ENCODE results near the gene BGN.

BGN gene

DNA sequence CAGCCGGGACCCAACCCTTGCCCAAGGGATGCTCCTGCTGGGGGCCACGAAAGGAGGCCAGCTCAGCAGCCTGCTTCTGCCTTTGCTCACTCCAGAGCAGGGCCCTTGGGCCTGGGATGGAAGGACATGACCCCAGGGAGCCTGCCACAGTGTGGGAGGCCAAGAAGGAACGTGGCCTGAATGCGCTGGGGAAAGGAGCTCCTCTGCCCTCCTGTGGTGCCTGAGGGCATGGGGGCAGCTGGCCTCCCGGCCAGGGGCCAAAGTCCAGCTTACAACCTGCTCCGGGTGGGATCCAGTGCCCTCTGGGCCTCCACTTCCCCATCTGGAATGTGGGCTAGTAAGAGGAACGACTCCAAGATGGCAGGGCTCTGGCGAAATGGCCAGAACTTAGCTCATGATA is 20.7 kb downstream of the BGN start:
- DNase-seq (ENCODE audit: low read depth, low spot score): no peak
- WGBS (ENCODE audit: insufficient coverage, insufficient read length): no CpG with 5 or more reads among the region's 8 CpGs
- Histone ChIP-seq H3K27me3 (ENCODE audit: control insufficient read depth, insufficient read depth, low read length) (peaks cover 23% of the 10 kb centered on the region; the same call in 1 of the 2 replicates), H3K27ac (ENCODE audit: low read length) (no peak overlapping the region), H3K9me3 (ENCODE audit: control insufficient read depth, insufficient read depth, low read length) (no peaks in the 10 kb centered on the region), H3K36me3 (ENCODE audit: control insufficient read depth, insufficient read depth, low read length) (no peaks in the 10 kb centered on the region), H3K4me3 (ENCODE audit: low read length) (no peak overlapping the region), H3K4me1 (ENCODE audit: control insufficient read depth, insufficient read depth, low read length) (no peaks in the 10 kb centered on the region)

GRCh38 chrX:153516073-153516472 is 21.3 kb downstream of the BGN start:
- Histone ChIP-seq H3K36me3 (ENCODE audit: control insufficient read depth, insufficient read depth, low read length) (no peaks in the 10 kb centered on the region), H3K4me1 (ENCODE audit: control insufficient read depth, insufficient read depth, low read length) (no peaks in the 10 kb centered on the region), H3K27ac (ENCODE audit: low read length) (no peak overlapping the region), H3K4me3 (ENCODE audit: low read length) (no peak overlapping the region), H3K9me3 (ENCODE audit: control insufficient read depth, insufficient read depth, low read length) (no peaks in the 10 kb centered on the region), H3K27me3 (ENCODE audit: control insufficient read depth, insufficient read depth, low read length) (peaks cover 24% of the 10 kb centered on the region; the same call in 1 of the 2 replicates)
- no CpG with 5 or more reads among the region's 9 CpGs for WGBS (ENCODE audit: insufficient coverage, insufficient read length)
- no peak for DNase-seq (ENCODE audit: low read depth, low spot score)

- peak within 1 kb of the TSS; percentile 56; the same call in 1 of the 2 replicates for H3K4me3 ChIP-seq (ENCODE audit: low read length)
- H3K4me1 ChIP-seq (ENCODE audit: control insufficient read depth, insufficient read depth, low read length): no peaks in the 10 kb centered on the region
- H3K27me3 ChIP-seq (ENCODE audit: control insufficient read depth, insufficient read depth, low read length): peaks cover 24% of the 10 kb centered on the region; the same call in 1 of the 2 replicates
- no peaks in the 10 kb centered on the region for H3K9me3 ChIP-seq (ENCODE audit: control insufficient read depth, insufficient read depth, low read length)
- no peaks in the 10 kb centered on the region for H3K36me3 ChIP-seq (ENCODE audit: control insufficient read depth, insufficient read depth, low read length)
- DNase-seq (ENCODE audit: low read depth, low spot score): no peak
- WGBS (ENCODE audit: insufficient coverage, insufficient read length): no CpG with 5 or more reads among the region's 50 CpGs
- no peak within 1 kb of the TSS for H3K27ac ChIP-seq (ENCODE audit: low read length)
These were observed 22.6 kb downstream of the BGN start, which contains the start of gene ATP2B3 for GRCh38 chrX:153517423-153517822. Gene ATP2B3 (plus strand): TSS chrX:153517642. CDS start chrX:153536248, 18,606 bp downstream.

DNA sequence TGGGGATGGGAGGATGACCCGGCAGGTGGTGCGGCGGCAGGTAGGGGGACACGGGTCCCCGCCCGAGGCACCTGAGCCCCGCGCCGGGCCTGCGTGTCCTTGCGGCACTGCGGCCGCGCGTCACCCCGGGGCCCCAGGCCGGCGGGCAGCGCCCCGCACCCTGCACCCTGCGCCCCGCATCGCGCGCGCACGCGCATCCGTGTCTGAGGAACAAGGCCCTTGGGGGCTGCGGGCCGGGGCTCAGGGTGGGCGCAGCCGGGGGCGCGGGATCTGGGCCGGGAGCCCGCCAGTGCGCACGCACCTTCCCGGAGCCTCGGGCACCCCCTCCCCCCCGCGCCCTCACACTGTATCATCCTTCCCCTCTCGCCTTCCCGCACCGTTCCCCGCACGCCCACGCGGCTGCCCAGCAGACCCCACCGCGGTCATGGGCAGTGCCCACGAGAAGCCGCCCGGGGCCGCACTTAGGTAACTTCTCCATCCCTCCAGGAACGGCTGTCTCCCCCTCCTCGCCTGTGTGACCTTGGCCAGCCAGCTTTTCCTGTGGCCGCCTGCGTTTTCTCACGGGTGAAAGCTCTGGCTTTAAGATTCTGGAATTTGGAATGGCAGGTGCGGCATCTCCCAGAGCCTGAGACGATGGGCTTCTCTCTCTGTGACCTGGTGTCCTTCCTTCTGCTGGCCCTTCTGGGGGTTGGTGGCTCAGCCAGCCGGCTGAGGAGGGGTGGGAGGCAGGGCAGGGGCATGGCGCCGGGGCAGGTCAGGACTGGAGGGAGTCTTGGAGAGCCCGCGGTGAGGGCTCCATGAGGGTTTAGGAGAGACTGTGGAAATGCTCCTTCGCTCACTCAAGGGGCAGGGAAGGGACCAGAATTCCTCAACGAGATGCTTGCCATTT is 23.4 kb downstream of the BGN start:
- H3K4me3 ChIP-seq (ENCODE audit: low read length): peak overlapping the region; percentile 56; the same call in 1 of the 2 replicates
- H3K27ac ChIP-seq (ENCODE audit: low read length): no peak overlapping the region
- no peak for DNase-seq (ENCODE audit: low read depth, low spot score)
- H3K27me3 ChIP-seq (ENCODE audit: control insufficient read depth, insufficient read depth, low read length): peaks cover 24% of the 10 kb centered on the region; the same call in 1 of the 2 replicates
- H3K9me3 ChIP-seq (ENCODE audit: control insufficient read depth, insufficient read depth, low read length): no peaks in the 10 kb centered on the region
- no peaks in the 10 kb centered on the region for H3K36me3 ChIP-seq (ENCODE audit: control insufficient read depth, insufficient read depth, low read length)
- H3K4me1 ChIP-seq (ENCODE audit: control insufficient read depth, insufficient read depth, low read length): no peaks in the 10 kb centered on the region
- WGBS (ENCODE audit: insufficient coverage, insufficient read length): no CpG with 5 or more reads among the region's 70 CpGs

DNA sequence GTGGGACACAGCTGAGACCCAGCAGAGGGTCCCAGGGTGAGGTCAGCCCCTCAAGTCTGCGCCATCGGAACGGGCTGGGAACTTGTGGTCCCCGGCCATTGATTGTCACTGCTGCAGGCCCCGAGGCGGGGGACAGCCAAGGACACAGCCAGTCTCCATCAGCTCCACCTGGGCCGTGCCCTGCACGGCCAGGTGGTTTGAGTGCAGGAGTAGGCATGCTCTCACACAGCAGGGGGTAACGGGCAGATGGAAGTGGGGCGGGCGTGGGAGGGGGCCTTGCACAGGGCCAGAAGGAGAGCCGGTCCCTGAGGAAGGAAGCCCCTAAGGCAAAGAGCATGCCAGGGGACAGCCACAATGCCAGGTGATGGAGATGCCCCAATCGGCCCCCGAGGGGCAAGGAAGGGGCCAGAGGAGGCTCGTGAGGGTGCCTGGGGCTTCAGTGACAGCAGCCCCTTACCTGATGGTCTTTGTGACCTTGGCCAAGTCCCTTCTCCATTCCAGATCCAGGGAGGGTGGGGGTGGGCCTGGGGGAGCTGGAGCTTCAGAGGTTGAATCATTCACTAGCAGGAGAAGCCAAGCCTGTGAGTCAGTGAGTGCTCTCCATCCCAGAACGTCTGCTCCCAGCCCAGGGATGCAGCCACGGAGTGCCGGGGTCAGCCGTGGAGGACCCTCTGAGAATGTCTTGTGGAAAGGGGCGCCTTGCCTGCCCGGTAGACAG is 24.9 kb downstream of the BGN start:
- H3K4me3 ChIP-seq (ENCODE audit: low read length): no peak overlapping the region
- no CpG with 5 or more reads among the region's 21 CpGs for WGBS (ENCODE audit: insufficient coverage, insufficient read length)
- no peak overlapping the region for H3K27ac ChIP-seq (ENCODE audit: low read length)
- DNase-seq (ENCODE audit: low read depth, low spot score): no peak
- H3K27me3 ChIP-seq (ENCODE audit: control insufficient read depth, insufficient read depth, low read length): peaks cover 24% of the 10 kb centered on the region; the same call in 1 of the 2 replicates
- no peaks in the 10 kb centered on the region for H3K4me1 ChIP-seq (ENCODE audit: control insufficient read depth, insufficient read depth, low read length)
- no peaks in the 10 kb centered on the region for H3K9me3 ChIP-seq (ENCODE audit: control insufficient read depth, insufficient read depth, low read length)
- no peaks in the 10 kb centered on the region for H3K36me3 ChIP-seq (ENCODE audit: control insufficient read depth, insufficient read depth, low read length)

DNA sequence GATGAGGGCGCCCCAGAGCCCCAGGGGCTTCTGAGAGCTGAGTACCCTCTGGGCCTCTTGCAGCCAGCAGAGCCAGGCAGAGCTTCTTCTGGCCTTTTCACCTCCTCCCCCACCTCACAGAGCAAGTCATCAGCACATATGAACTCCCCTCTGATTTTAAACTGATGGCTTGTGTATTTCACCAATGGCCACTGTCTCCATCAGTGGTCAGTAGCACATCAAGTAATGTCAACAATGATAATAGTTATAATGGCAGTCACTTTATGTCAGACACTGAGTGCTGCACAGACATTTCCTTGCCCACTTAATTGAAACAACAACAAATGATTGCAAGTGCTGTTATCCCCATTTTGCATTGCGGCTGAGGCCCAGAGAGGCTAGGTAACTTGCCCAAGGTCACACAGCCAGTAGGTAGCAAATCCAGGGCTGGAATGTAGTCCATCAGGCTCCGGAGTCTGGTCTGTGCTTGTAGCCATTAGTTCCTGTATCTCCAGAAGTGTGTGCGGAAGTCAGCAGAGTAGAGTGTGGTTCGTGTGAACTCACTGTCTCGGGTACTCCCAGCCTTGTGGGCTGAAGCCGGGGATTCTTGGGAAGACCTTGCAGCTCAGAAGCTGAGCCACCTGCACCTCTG is 25.6 kb downstream of the BGN start:
- no peaks in the 10 kb centered on the region for H3K4me1 ChIP-seq (ENCODE audit: control insufficient read depth, insufficient read depth, low read length)
- peaks cover 24% of the 10 kb centered on the region; the same call in 1 of the 2 replicates for H3K27me3 ChIP-seq (ENCODE audit: control insufficient read depth, insufficient read depth, low read length)
- H3K36me3 ChIP-seq (ENCODE audit: control insufficient read depth, insufficient read depth, low read length): no peaks in the 10 kb centered on the region
- H3K9me3 ChIP-seq (ENCODE audit: control insufficient read depth, insufficient read depth, low read length): no peaks in the 10 kb centered on the region
- H3K27ac ChIP-seq (ENCODE audit: low read length): no peak overlapping the region
- no peak overlapping the region for H3K4me3 ChIP-seq (ENCODE audit: low read length)
- DNase-seq (ENCODE audit: low read depth, low spot score): no peak
- no CpG with 5 or more reads among the region's 7 CpGs for WGBS (ENCODE audit: insufficient coverage, insufficient read length)

DNA sequence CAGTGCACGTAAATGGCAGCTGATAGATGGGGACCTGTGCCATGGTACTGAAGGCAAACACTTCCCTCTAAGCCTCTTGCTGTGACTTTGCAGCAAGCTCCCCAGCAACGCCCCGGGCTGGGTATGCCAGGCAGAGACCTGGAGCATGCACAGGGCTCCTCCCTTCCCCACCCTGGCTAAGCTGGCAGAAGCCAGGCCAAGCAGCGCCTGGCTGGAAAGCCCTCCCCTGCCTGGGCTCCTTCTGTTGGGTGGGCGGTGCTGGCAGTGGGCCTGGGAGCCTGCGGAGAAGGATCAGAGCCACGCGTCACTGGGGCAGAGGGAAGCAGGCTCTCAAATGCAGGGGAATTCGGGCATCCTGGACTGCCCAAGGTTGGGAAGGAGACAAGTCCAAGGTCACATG is 26.3 kb downstream of the BGN start:
- H3K27ac ChIP-seq (ENCODE audit: low read length): no peak overlapping the region
- no peak for DNase-seq (ENCODE audit: low read depth, low spot score)
- no peaks in the 10 kb centered on the region for H3K9me3 ChIP-seq (ENCODE audit: control insufficient read depth, insufficient read depth, low read length)
- no peak overlapping the region for H3K4me3 ChIP-seq (ENCODE audit: low read length)
- no peaks in the 10 kb centered on the region for H3K4me1 ChIP-seq (ENCODE audit: control insufficient read depth, insufficient read depth, low read length)
- H3K27me3 ChIP-seq (ENCODE audit: control insufficient read depth, insufficient read depth, low read length): peaks cover 23% of the 10 kb centered on the region; the same call in 1 of the 2 replicates
- no peaks in the 10 kb centered on the region for H3K36me3 ChIP-seq (ENCODE audit: control insufficient read depth, insufficient read depth, low read length)
- WGBS (ENCODE audit: insufficient coverage, insufficient read length): no CpG with 5 or more reads among the region's 9 CpGs

GRCh38 chrX:153522259-153522658 is 27.5 kb downstream of the BGN start:
- Histone ChIP-seq H3K4me1 (ENCODE audit: control insufficient read depth, insufficient read depth, low read length) (no peaks in the 10 kb centered on the region), H3K27me3 (ENCODE audit: control insufficient read depth, insufficient read depth, low read length) (peaks cover 12% of the 10 kb centered on the region; the same call in 1 of the 2 replicates), H3K36me3 (ENCODE audit: control insufficient read depth, insufficient read depth, low read length) (no peaks in the 10 kb centered on the region), H3K9me3 (ENCODE audit: control insufficient read depth, insufficient read depth, low read length) (no peaks in the 10 kb centered on the region), H3K4me3 (ENCODE audit: low read length) (no peak overlapping the region), H3K27ac (ENCODE audit: low read length) (no peak overlapping the region)
- DNase-seq (ENCODE audit: low read depth, low spot score): no peak
- WGBS (ENCODE audit: insufficient coverage, insufficient read length): no CpG with 5 or more reads among the region's 12 CpGs

DNA sequence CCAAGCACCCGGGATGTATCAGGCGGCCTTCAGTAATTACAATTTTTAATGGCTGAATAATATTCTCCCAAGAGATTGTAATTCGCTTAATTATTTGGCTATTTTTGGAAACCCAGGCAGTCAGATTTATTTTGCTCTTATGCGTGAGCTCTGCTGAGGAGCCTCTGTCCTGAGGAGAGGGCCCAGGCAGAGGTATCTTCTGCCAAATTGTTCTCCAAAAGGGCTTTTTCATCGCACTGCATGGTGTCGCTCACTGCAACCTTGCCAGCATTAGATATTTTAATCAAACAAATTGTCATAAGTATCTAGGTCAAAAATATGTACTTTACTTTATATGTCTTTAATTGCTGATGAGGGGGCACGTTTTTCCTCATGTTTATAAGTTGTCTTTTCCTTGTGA is 28.5 kb downstream of the BGN start:
- WGBS (ENCODE audit: insufficient coverage, insufficient read length): no CpG with 5 or more reads among the region's 7 CpGs
- peaks cover 10% of the 10 kb centered on the region; the same call in 1 of the 2 replicates for H3K27me3 ChIP-seq (ENCODE audit: control insufficient read depth, insufficient read depth, low read length)
- no peak for DNase-seq (ENCODE audit: low read depth, low spot score)
- H3K4me3 ChIP-seq (ENCODE audit: low read length): no peak overlapping the region
- H3K9me3 ChIP-seq (ENCODE audit: control insufficient read depth, insufficient read depth, low read length): no peaks in the 10 kb centered on the region
- H3K4me1 ChIP-seq (ENCODE audit: control insufficient read depth, insufficient read depth, low read length): no peaks in the 10 kb centered on the region
- no peaks in the 10 kb centered on the region for H3K36me3 ChIP-seq (ENCODE audit: control insufficient read depth, insufficient read depth, low read length)
- H3K27ac ChIP-seq (ENCODE audit: low read length): no peak overlapping the region

DNA sequence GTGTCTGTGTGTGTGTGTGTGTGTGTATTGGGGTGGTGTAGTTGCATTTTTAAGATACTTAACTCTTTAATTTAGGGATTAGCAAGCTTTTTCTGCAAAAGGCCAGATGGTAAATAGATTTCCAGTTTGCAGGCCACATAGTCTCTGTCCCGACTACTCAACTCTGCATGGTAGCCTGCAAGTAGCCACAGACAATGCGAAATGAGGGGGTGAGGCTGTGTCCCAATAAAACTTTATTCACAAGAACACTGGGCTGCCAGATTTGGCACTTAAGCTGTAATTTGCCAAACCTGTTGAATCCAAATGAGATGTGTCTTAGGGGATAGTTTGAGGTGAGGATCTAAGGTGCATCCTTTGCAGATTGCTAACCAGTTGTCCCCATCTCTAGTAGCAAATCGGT is 29.5 kb downstream of the BGN start:
- Histone ChIP-seq H3K9me3 (ENCODE audit: control insufficient read depth, insufficient read depth, low read length) (no peaks in the 10 kb centered on the region), H3K4me3 (ENCODE audit: low read length) (no peak overlapping the region), H3K27ac (ENCODE audit: low read length) (no peak overlapping the region), H3K4me1 (ENCODE audit: control insufficient read depth, insufficient read depth, low read length) (no peaks in the 10 kb centered on the region), H3K27me3 (ENCODE audit: control insufficient read depth, insufficient read depth, low read length) (peaks cover 1% of the 10 kb centered on the region; the same call in 1 of the 2 replicates), H3K36me3 (ENCODE audit: control insufficient read depth, insufficient read depth, low read length) (no peaks in the 10 kb centered on the region)
- no peak for DNase-seq (ENCODE audit: low read depth, low spot score)
- WGBS (ENCODE audit: insufficient coverage, insufficient read length): no CpG with 5 or more reads among the region's 3 CpGs
